GM13976 (cell line): Measurements from ENCODE around the gene EEF1AKMT1.

Experiments used
- DNase-seq: peaks from one replicate; pipeline ENCODE4 v3.0.0; 2012; ENCODE audit warnings: low spot score
- CTCF ChIP-seq: IDR thresholded peaks from 2 replicates; pipeline ENCODE4 v1.5.1; 2012; ENCODE audit warnings: borderline replicate concordance, mild to moderate bottlenecking; ENCODE audit not compliant: insufficient read depth; ENCODE audit errors: extremely low read depth, missing control alignments, control extremely low read depth
- in situ Hi-C: fragments of 300-500 bp; cut with MboI; formaldehyde crosslinking; loops from one replicate; pipeline ENCODE4 v1.12.0; 2022; ENCODE audit warnings: low sequenced_read_pairs, mixed read lengths, inconsistent platforms; ENCODE audit not compliant: unreplicated experiment

EEF1AKMT1 gene

GRCh38 chr13:20704459-20705069, 69.2 kb downstream of the EEF1AKMT1 start:
- in situ Hi-C loops, result loop anchor here (10.0 to 25.0 kb wide), 2 partner anchors 220 to 517 kb away; partner anchors contain the start of gene GJB2
- DNase-seq, result no peak

GRCh38 chr13:20703780-20704458, 69.8 kb downstream of the EEF1AKMT1 start:
- in situ Hi-C loops, result loop anchor here (10.0 to 25.0 kb wide), 2 partner anchors 221 to 517 kb away; partner anchors contain the start of gene GJB2
- TF ChIP-seq CTCF, result peak; percentile 73
- peak; percentile 92 for DNase-seq

More at GRCh38 chr13:20704459-20705069, 69.2 kb downstream of the EEF1AKMT1 start:
- TF ChIP-seq CTCF, result no peak

GRCh38 chr13:20702915-20703779, 70.6 kb downstream of the EEF1AKMT1 start, which contains the start of gene IL17D:
Gene IL17D (plus strand): TSS chr13:20703699. CDS start chr13:20704002, 303 bp downstream.
- in situ Hi-C loops, result loop anchor here (10.0 to 25.0 kb wide), 2 partner anchors 222 to 516 kb away; partner anchors contain the start of gene GJB2
- peak; percentile 78 for DNase-seq
- no peak for TF ChIP-seq CTCF

GRCh38 chr13:20702530-20702914, 71.2 kb downstream of the EEF1AKMT1 start:
- no peak for DNase-seq
- no peak for TF ChIP-seq CTCF
- in situ Hi-C loops, result loop anchor here (10.0 to 25.0 kb wide), 2 partner anchors 222 to 515 kb away; partner anchors contain the start of gene GJB2

GRCh38 chr13:20701461-20701860, 72.3 kb downstream of the EEF1AKMT1 start:
- TF ChIP-seq CTCF, result no peak
- in situ Hi-C loops, result loop anchor here (10.0 to 25.0 kb wide), 2 partner anchors 223 to 514 kb away; partner anchors contain the start of gene GJB2
- no peak for DNase-seq

GRCh38 chr13:20700288-20700687, 73.5 kb downstream of the EEF1AKMT1 start:
- DNase-seq, result no peak
- in situ Hi-C loops, result loop anchor here (10.0 to 25.0 kb wide), 2 partner anchors 225 to 513 kb away; partner anchors contain the start of gene GJB2
- TF ChIP-seq CTCF, result no peak
